HG02870 (cell line): Measurements from ENCODE around the gene UGT2B28.
"Not testable (repeated sequence)": the region's sequence is repeated elsewhere in the genome, so short reads cannot be mapped to it uniquely, and the experiment has no call there.

Experiments
- ATAC-seq: cut with Tn5 transposase; IDR thresholded peaks from one replicate; pipeline ENCODE4 v1.9.1; 2021; ENCODE audit warnings: mild to moderate bottlenecking, moderate library complexity; ENCODE audit not compliant: unreplicated experiment

The UGT2B28 gene

GRCh38 chr4:69280081-69280480 lies at the start of gene UGT2B28:
TSS of gene UGT2B28 (plus strand) at chr4:69280475. CDS start at chr4:69280501, 26 bp downstream.
- ATAC-seq: not testable (repeated sequence)

GRCh38 chr4:69239092-69239491 lies 41.2 kb upstream of the UGT2B28 start:
- no peak for ATAC-seq

GRCh38 chr4:69239557-69240168 lies 40.6 kb upstream of the UGT2B28 start:
- no peak for ATAC-seq

GRCh38 chr4:69240787-69241186 lies 39.5 kb upstream of the UGT2B28 start:
- not testable (repeated sequence) for ATAC-seq

- ATAC-seq: not testable (repeated sequence)
Observed at GRCh38 chr4:69241746-69242145, 38.5 kb upstream of the UGT2B28 start.

GRCh38 chr4:69242562-69243240 lies 37.6 kb upstream of the UGT2B28 start:
- ATAC-seq: not testable (repeated sequence)

GRCh38 chr4:69250884-69251283 lies 29.4 kb upstream of the UGT2B28 start:
- ATAC-seq: not testable (repeated sequence)

- not testable (repeated sequence) for ATAC-seq
Observed at GRCh38 chr4:69253147-69253772, 27.0 kb upstream of the UGT2B28 start.

GRCh38 chr4:69268612-69269011 lies 11.7 kb upstream of the UGT2B28 start:
- ATAC-seq: not testable (repeated sequence)

- not testable (repeated sequence) for ATAC-seq
Observed at GRCh38 chr4:69296356-69296755, 16.1 kb downstream of the UGT2B28 start.

GRCh38 chr4:69308426-69309033 lies 28.3 kb downstream of the UGT2B28 start:
- ATAC-seq: not testable (repeated sequence)

- ATAC-seq: not testable (repeated sequence)
Observed at GRCh38 chr4:69309549-69310076, 29.3 kb downstream of the UGT2B28 start.

GRCh38 chr4:69310262-69310661 lies 30.0 kb downstream of the UGT2B28 start:
- ATAC-seq: not testable (repeated sequence)

GRCh38 chr4:69317669-69318298 lies 37.5 kb downstream of the UGT2B28 start:
- ATAC-seq: not testable (repeated sequence)

GRCh38 chr4:69321153-69321729 lies 41.0 kb downstream of the UGT2B28 start:
- ATAC-seq: no peak

GRCh38 chr4:69322055-69322454 lies 41.8 kb downstream of the UGT2B28 start:
- ATAC-seq: no peak

- no peak for ATAC-seq
Observed at GRCh38 chr4:69323284-69323683, 43.0 kb downstream of the UGT2B28 start.

- ATAC-seq: no peak
Observed at GRCh38 chr4:69330345-69331047, 50.2 kb downstream of the UGT2B28 start.

GRCh38 chr4:69331304-69331703 lies 51.0 kb downstream of the UGT2B28 start:
- ATAC-seq: not testable (repeated sequence)

- not testable (repeated sequence) for ATAC-seq
Observed at GRCh38 chr4:69335485-69335884, 55.2 kb downstream of the UGT2B28 start.
